Measurements from ENCODE around the gene PHC2. TPM values are rescaled to one million over a fixed set of nuclear protein-coding genes. Genes with fewer than 3 reads are reported as not detected.

Gene PHC2
- total RNA-seq, 1 experiment from 2014 or later, result 9.4 TPM

GRCh38 chr1:33299461-33300155 lies 131.3 kb downstream of the PHC2 start:
- TF ChIP-seq CTCF (conservative IDR thresholded peaks at IDR 0.05), result no peak
- Histone ChIP-seq H4K5ac (ENCODE audit: insufficient read length, low read depth, low read length) (no peak overlapping the region), H3K9ac (ENCODE audit: extremely low read depth, insufficient read length, low read length) (no peak overlapping the region), H3K4me2 (ENCODE audit: insufficient read depth, insufficient read length, low read length) (no peak overlapping the region), H3K27ac (ENCODE audit: insufficient read length, low read depth, low read length) (no peak overlapping the region), H3K14ac (ENCODE audit: insufficient read depth, low read length) (no peak overlapping the region), H3K79me1 (ENCODE audit: insufficient read depth, low read depth, low read length, poor library complexity, severe bottlenecking) (no peaks in the 10 kb centered on the region), H4K8ac (replicated peaks; ENCODE audit: insufficient read length, low read depth, low read length) (no peak overlapping the region), H3K9me3 (ENCODE audit: control insufficient read depth, low read depth, low read length) (no peaks in the 10 kb centered on the region), H3K56ac (ENCODE audit: insufficient read length, low read depth, low read length) (no peak overlapping the region), H3K27me3 (ENCODE audit: insufficient read depth, low read length) (no peaks in the 10 kb centered on the region), H2BK5ac (ENCODE audit: insufficient read length, low read length) (no peak overlapping the region), H3K79me2 (ENCODE audit: insufficient read depth, low read length) (no peaks in the 10 kb centered on the region), H3K18ac (ENCODE audit: insufficient read length, low read depth, low read length) (no peak overlapping the region), H3K4me1 (ENCODE audit: insufficient read depth, low read length) (no peaks in the 10 kb centered on the region), H3K23me2 (ENCODE audit: insufficient read length, low read depth, low read length, poor library complexity, severe bottlenecking) (no peaks in the 10 kb centered on the region), H2BK12ac (ENCODE audit: insufficient read length, low read depth, low read length) (no peak overlapping the region), H3K4ac (ENCODE audit: low read depth, low read length) (no peak overlapping the region), H2BK120ac (ENCODE audit: low read depth, low read length, poor library complexity, severe bottlenecking) (no peak overlapping the region), H2BK15ac (ENCODE audit: low read depth, low read length) (no peak overlapping the region), H2AK5ac (ENCODE audit: insufficient read length, low read length) (no peak overlapping the region), H4K20me1 (ENCODE audit: control insufficient read depth, insufficient read depth, insufficient read length) (no peaks in the 10 kb centered on the region), H3T11ph (ENCODE audit: low read length) (no peak overlapping the region), H2BK20ac (ENCODE audit: low read depth, low read length, poor library complexity, severe bottlenecking) (no peak overlapping the region), H2AFZ (ENCODE audit: low read length) (no peak overlapping the region), H4K91ac (ENCODE audit: insufficient read length, low read depth, low read length) (no peak overlapping the region), H3K23ac (ENCODE audit: insufficient read length, low read depth, low read length) (no peak overlapping the region)
- no peak for DNase-seq
- Mint-ChIP-seq H3K9me3 (peaks cover 0 to 4% of the 10 kb centered on the region in 2 experiments; a peak in 3 of 5 replicates), H3K4me1 (peaks cover 13 to 22% of the 10 kb centered on the region in 2 experiments), H3K36me3 (ENCODE audit: insufficient read depth in 1 of 3, low read depth in 3 of 3) (peaks cover 32 to 40% (median 33%) of the 10 kb centered on the region in 3 experiments), H3K4me3 (no peak overlapping the region), H3K27me3 (ENCODE audit: low read depth) (peaks cover 5% of the 10 kb centered on the region), H3K27ac (no peak overlapping the region)
- no CpG with 5 or more reads among the region's 15 CpGs for WGBS (ENCODE audit: extremely low coverage, insufficient read length, low lambda C conversion rate)

All from H9 (cell line).